Activated CD8-positive, alpha-beta memory T cell treated with anti-CD3 and anti-CD28 coated beads, Interleukin-2, amount 50 U/mL, for 24 hours (primary cell): ENCODE measurements around the gene ARHGAP42.
"Not testable (repeated sequence)": the region's sequence is repeated elsewhere in the genome, so short reads cannot be mapped to it uniquely, and the experiment has no call there.

Source experiments
- DNase-seq: peaks from one replicate; pipeline ENCODE4 v3.0.0-alpha.2; 2020; ENCODE audit errors: extremely low read depth

The ARHGAP42 gene, protein sequence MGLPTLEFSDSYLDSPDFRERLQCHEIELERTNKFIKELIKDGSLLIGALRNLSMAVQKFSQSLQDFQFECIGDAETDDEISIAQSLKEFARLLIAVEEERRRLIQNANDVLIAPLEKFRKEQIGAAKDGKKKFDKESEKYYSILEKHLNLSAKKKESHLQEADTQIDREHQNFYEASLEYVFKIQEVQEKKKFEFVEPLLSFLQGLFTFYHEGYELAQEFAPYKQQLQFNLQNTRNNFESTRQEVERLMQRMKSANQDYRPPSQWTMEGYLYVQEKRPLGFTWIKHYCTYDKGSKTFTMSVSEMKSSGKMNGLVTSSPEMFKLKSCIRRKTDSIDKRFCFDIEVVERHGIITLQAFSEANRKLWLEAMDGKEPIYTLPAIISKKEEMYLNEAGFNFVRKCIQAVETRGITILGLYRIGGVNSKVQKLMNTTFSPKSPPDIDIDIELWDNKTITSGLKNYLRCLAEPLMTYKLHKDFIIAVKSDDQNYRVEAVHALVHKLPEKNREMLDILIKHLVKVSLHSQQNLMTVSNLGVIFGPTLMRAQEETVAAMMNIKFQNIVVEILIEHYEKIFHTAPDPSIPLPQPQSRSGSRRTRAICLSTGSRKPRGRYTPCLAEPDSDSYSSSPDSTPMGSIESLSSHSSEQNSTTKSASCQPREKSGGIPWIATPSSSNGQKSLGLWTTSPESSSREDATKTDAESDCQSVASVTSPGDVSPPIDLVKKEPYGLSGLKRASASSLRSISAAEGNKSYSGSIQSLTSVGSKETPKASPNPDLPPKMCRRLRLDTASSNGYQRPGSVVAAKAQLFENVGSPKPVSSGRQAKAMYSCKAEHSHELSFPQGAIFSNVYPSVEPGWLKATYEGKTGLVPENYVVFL

DNA sequence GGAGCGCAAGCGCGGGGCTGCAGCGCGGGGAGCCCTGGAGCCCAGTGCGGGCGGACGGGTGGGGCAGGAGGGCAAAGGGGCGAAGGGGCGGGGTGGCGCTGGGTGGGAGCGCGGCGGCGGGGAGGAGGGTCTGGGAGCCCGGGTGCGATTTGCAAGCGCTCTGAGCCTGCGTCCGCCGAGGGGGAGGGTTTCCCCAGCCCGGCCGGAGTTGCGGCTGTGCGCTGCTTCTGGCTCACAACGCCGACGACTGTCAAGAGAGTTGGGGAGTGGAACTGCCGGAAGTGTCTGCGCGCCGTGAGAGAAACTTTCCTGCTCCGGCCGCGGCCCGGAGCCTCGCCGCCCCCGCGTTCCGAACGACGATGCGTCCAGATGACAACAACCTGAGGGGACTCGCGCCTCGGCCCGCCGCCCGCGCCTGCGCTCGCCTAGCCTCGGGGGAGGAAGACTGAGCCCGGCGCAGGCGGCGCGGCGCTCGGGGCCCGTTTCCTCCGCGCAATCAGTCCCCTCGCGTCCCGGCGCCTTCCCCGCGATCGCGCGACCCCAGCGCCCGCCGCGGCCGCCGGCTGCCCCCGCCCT, at the start of gene ARHGAP42:
Gene ARHGAP42, plus strand, starts transcription at position 235 of the 576 bp plus-strand sequence. CDS start 391 bp downstream, outside the sequence.
- no peak for DNase-seq

DNA sequence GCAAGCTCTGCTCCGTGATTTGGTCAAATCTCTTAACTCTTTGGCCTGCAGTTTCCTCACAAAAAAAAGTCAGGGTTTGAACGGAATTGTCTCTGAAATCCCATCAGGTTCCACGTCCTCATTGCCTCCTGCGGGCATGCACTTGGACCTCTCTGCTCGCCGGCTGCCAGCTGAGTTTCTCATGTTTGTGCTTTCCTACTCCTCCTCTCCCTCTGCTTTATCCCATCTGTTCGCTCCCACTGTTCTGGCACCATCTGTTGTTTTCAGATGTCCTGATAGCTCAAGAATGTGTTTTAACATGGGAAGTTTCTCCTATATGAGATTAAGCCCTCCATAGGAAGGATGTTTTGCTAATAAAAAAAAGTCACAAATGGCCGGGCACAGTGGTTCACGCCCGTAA, 49.4 kb upstream of the ARHGAP42 start:
- no peak for DNase-seq

DNA sequence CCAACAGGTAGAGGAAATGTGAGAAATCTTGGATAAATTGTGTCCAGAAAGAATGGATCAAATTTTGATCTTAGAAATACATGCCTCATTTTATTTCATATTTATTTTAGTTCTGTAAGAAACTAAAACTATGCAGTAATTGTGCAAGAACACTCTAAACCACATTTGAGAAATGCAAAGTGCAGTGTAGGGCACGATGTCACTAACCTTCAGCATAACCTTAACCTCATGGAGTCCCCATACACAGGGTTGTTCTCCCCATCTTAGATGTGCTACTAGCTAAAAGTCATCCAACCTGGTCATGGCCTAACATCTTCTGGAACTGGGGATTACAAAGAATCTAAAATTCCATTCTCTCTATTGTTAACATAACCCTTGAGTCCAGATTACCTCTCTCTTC, 48.4 kb upstream of the ARHGAP42 start:
- DNase-seq, result no peak

DNA sequence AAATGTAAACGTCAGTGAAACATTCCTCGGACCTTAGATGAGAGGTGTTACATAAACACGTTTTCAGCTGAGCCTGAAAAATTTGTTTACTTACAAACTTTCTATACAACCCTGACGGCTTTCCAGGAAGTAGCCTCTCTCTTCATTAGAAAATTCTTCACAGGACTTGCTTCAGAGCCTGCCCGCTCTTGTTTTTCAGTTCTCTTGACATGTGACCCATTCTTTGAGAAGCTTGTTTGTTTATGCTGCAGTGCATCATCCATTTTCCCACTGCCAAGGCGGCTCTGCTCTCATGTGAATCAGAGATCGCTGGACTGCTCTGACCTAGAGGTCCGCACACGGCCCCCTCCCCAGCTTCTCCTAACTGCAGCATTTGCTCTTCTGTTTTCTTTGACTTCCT, 47.9 kb upstream of the ARHGAP42 start:
- no peak for DNase-seq

DNA sequence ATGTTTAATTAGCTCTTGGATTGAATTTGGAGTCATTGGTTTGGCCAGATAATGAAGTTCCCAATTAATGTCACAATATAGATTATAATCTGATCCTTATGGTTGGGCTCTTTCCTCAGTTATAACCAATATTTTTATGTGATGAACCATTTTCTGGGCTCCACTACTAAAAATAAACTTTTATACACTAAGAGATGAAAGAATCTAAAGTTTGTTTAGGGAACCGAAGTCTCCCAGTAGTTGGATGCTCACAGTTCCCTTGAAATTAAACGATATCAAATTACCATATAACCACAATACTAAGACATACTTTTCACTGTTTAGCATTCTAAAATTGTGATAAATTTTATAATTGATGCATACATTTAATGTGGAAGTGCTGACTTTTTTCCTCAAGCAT, 47.0 kb upstream of the ARHGAP42 start:
- DNase-seq, result no peak

DNA sequence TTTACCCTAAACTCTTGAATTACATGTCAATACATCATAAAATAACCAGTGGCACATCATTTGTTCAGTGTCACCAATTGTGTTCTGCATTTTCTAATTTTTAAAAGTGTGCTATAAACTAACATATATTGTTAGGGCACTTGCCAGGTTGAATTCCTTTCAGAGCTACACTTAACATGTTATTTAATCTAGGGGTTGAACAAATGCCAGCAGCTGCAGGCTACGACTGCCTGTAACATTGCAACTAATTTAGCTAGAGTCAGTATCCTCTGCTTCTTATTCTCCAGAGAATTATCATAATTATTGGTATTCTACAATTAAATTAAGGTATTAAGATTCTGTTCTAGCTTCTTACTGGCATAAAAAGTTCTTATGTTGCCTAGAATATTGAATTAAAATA, 46.4 kb upstream of the ARHGAP42 start:
- DNase-seq, result no peak

DNA sequence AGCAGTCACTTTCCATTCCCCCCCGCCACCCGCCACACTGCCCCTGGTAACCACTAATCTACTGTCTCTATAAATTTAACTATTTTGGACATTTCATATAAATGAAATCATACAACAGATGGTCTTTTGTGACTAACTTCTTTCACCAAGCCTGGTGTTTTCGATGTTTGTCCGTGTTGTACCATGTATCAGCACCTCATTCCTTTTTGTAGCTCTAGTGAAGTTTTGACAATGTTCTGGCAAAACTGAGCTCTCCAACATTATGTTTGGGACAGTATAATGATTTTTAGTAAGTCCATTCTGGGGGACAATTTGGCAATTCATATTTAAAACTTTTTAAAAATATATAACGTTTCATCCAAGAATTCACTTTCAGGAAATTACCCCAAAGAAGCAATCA, 45.6 kb upstream of the ARHGAP42 start:
- no peak for DNase-seq

DNA sequence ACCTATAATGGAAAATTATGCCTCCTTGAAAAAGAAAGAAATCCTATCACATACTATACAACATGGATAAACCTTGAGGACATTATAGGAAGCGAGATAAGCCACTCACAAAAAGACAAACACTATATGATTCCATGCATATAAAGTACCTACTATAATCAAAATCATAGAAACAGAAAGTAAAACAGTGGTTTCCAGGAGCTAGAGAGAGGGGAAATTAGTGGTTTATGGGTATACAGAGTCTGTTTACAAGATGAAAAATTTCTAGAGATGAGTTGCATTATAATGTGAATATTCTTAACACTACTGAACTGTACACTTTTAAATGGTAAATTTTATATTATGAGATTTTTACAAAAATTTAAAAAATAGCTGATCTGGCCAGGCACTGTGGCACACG, 40.5 kb upstream of the ARHGAP42 start:
- DNase-seq, result no peak

DNA sequence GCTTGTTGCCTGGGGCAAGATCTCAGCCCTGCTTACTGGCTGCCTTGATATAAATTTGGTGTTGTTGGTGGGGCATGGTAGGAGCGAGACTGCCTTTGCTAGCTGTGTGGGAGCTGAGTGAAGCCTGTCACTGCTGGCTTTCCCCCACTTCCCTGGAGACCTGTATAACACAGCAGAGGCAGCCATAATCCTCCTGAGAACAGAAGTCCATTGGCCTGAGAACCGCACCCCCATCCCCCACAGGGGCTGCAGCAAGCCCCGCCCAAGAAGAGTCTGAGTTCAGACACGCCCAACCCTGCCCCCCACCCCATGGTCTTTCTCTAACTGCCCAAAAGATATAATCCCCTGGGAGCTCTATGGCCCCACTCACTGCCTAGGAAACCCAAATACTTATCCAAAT, 39.2 kb upstream of the ARHGAP42 start:
- no peak for DNase-seq

DNA sequence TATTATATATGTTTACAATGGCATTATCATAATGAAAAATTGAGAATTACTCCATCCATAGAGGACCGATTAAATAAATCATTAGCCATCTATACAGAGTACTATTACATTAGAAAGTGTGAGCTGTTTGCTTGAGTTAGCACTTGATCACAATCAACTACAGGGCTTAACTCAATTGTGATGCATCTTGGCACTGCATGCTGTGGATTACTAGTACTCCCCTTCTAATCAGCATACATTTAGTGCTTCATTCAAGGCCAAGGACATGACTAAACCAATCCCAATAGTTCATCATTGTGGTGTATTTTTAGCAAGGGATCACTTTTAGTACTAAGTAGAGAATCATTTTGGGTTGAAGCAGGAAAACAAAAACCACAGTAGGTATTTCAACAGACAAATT, 23.5 kb upstream of the ARHGAP42 start:
- no peak for DNase-seq

DNA sequence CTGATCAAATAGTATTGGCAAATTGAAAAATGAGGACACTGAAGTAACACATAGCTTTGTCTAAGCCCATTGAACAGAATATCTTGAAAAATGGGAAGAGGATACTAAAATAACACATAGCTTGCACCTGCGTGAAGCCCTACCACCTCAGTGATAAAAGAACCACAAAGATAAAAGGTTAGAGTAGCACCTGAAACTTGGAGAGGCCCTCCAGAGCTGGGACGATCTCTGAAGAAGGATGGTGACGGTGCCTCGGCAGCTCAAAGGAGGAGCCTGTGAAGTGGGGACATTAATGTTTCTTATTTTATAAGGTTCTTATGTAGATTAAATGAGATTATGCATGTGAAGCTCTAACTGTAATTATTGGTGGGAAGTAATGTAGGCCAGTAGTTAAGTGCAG, 23.1 kb upstream of the ARHGAP42 start:
- DNase-seq, result no peak

DNA sequence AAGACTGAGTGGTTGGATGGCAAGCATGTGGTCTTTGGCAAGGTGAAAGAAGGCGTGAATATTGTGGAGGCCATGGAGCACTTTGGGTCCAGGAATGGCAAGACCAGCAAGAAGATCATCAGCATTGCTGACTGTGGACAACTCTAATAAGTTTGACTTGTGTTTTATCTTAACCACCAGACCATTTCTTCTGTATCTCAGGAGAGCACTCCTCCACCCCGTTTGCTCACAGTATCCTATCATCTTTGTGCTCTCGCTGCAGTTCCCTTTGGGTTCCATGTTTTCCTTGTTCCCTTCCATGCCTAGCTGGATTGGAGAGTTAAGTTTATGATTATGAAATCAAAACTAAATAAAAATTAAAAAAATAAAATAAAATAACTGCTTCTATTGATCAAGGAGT, 20.3 kb upstream of the ARHGAP42 start:
- DNase-seq, result not testable (repeated sequence)

DNA sequence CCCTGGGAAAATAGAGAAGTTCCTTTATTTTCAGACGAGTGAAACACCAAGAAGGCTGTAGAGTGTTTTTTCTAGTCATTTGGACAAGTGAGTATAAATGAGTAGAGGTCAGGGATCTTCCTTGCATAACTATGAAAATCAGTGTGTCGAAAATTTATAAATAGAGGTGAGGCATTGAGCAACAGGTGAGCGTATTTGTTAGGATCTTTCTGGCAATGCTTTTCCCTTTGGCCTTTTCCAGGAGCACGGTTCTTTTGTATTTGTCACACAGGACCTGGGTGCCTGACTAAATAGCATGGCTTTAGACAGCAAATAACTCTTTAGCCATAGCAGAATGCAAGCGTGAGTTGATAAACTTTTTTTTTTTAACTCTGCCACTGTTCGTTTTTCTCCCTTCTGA, 19.6 kb upstream of the ARHGAP42 start:
- no peak for DNase-seq

DNA sequence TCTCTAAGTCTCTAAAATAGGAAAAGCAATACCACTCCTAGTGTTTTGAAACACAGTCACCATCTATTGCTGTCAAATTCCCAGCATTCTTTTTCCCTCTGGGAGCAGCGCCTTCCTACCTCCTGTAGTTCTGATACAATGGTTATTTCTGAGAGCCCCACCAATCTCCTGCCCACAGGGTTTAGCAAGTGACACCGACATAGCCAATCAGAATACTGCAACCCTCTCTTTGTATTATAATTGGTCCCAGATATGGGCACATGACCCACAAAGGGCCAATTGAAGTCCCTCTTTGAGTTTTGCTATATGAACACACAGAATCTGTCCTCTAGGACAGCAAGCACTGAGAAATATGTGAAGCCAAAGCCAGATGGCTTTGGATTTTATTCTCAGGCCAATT, 16.9 kb upstream of the ARHGAP42 start:
- no peak for DNase-seq

DNA sequence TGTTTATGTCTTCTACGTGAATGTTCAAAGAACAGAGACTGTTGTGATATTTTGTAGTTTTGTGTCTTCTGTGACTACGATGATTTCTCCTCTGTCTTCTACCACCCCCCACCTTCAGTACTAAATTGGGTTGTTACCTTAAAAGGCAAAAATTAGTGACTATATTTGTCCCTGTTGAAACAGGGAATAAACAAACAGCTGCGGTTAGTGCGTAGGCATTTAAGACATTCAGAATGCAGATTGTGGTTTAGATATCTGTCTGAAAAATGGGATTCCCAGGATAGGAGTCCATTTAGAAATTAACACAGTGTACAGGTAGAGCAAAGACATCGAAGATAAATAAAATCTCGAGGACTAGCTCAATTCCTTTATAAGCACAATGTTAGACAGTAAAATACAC, 15.6 kb upstream of the ARHGAP42 start:
- DNase-seq, result no peak

DNA sequence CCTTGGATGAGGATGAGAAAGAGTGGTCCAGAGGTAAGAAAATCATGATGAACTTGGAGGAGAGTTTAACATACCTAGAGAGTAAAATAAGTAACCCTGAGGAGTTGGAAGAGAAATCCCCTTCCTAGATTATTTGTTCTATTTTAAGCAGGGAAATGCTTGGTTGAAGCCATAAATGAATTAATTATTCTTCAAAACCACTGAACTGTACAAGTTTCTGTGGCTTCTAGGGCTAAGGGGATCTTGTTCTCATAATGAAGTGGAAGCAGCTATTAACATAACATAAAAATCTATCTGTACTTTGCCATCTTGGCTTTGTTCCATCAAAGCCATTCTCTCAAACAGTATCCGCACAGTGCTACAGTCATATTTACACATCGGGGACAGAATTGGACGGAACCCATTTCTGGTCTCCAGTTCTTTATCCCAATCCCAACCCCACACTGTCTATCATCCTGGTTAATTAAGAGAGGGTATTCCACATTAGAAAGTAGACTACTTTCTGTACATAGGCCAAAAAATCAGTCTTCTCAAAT, 14.5 kb upstream of the ARHGAP42 start:
- DNase-seq, result no peak

DNA sequence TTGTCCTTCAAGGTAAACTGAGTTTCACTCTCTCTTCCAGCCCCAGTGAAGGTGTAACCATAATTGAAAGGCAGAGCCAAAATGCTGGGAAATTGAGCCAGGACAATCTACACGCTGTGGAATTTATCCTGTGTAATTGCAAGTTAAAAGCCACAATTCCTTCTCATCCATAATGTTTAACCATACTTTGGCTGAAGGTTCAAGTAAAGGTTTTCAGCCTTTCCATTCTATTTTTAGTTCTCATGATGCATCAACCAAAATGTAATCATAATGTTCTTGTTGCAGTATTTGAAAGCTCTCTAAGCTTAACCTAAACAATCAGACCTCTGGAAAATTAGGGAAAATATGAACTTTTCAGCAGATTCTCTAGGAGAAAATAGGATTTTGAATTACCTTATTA, 14.0 kb upstream of the ARHGAP42 start:
- DNase-seq, result no peak

DNA sequence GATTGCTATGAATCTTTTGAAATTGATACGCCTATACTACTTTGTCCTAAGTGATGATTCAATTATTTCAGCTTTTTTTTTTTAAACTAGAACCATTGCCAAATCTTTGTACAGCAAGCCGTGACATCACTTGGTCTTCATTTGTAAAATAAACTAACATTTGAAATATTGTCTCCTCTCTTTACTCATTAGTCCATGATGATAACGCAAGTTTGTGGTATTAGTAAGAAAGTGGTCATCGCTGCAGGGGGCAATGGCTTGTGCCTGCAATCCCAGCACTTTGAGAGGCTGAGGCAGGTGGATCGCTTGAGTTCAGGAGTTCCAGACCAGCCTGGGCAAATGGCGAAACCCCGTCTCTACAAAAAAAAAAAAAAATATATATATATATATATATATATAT, 12.9 kb upstream of the ARHGAP42 start:
- DNase-seq, result no peak

DNA sequence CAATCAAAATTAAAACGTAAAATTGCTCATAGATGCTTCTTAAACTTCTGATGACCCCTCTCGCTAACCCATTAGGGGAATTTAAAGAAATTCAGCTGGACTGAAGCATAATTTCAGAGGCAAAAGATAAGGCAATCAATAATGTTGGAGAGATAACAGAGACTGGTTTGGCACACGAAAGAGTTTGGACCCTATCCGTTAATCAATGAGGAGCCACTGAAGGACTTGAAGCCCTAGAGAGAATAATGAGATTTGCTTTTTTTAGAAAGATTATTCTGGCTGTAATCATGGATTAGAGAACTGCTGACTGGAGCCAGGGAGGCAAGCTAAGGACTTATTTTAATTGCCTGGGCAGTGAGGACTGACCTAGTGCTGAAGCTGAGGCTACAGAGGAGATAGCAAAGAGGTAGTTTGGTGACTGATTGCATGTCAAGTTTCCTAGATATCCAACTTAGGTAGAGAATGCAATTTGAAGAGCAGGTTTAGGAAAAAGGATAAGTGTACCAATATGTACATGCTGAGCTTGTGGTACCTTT, 11.9 kb upstream of the ARHGAP42 start:
- DNase-seq, result no peak

DNA sequence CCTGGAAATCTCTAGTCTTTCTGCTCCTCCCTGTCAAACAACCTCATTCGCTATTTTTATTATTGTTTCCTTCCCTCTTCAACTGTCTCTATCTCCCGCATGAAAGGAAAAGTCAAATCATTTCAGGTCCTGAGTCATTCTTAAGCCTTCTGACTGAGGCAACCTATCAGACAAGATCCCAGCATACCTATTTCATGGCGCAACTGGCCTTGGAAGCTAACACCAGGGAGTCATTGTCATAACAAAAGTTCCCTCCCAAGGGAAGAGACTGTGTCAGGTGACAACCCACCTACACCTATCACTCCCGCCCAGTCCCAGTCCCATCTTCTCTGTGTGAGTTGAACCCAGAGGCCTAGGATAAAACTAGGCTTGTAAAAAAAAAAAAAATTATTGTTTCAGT, 10.2 kb upstream of the ARHGAP42 start:
- DNase-seq, result no peak

DNA sequence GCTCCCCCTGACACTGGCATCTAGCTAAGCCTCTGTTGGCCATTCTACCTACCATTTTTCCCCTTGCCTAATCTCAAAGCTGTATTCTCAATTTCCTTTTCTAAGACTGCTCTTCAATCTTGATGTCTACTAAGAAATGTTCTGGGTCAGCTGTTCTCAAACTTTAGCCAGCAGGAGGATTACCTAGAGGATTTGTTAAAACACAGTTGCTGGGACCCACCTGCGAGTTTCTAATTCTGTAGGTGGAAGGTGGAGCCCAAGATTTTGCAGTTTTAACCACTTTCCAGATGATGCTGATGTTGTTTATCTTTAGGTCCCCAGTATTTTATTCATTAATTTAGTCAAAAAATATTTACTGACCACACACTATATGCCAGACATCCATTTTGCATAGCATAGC, 9.3 kb upstream of the ARHGAP42 start:
- no peak for DNase-seq

DNA sequence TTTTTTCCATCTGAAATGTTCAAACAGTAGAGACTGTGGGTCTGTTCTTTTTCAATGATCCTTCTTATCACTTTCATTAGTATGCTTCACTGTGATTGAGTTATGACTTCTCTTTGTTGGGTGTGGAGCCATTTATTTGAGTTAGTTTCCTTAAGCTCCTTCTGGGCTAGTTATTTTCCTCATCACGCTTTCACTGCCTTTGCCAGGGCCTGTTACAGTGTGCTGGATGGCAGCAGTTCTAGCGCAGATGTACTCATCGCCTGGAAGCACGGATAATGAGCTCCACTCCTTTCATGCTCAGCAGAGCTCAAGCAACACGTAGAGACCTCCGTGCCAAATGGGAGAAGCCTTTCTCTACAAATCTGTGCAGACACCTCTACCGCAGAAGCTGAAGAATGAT, 7.0 kb upstream of the ARHGAP42 start:
- no peak for DNase-seq
